Gastroesophageal sphincter (tissue), 4 donors: ENCODE data around the gene MTHFD2L. TPM values are rescaled to one million over a fixed set of nuclear protein-coding genes. Genes with fewer than 3 reads are reported as not detected.

Experiments used
- ATAC-seq: fragments of 150-250 bp; one replicate; pipeline ENCODE4 v1.9.1; 2016; ENCODE audit warnings: mild to moderate bottlenecking, moderate library complexity
- H3K27ac ChIP-seq, 4 donors: fragments of 200-600 bp; sonication (generic) in 3 of 4; 1 replicate in 3 of 4; 2 replicates in 1 of 4; pipeline ENCODE4 v1.5.1; 2016 to 2019
- H3K27me3 ChIP-seq: fragments of 200-600 bp; sonication (generic); one replicate; pipeline ENCODE4 v1.5.1; 2019
- H3K36me3 ChIP-seq, 2 donors: fragments of 200-600 bp; sonication (generic); one replicate each; pipeline ENCODE4 v1.5.1; 2019; ENCODE audit warnings: control low read depth in 1 of 2
- H3K4me1 ChIP-seq, 3 donors: fragments of 200-600 bp; sonication (generic); 1 replicate in 2 of 3; 2 replicates in 1 of 3; pipeline ENCODE4 v1.5.1; 2016 to 2019; ENCODE audit warnings: control low read depth in 2 of 3
- H3K4me3 ChIP-seq, 2 donors: fragments of 200-600 bp; sonication (generic); one replicate each; pipeline ENCODE4 v1.5.1; 2019; ENCODE audit warnings: mild to moderate bottlenecking in 1 of 2, moderate library complexity in 1 of 2
- H3K9me3 ChIP-seq, 3 donors: fragments of 200-600 bp; sonication (generic); one replicate each; pipeline ENCODE4 v1.5.1; 2017 to 2019; ENCODE audit warnings: control low read depth in 2 of 3
- CTCF ChIP-seq, 4 experiments: fragments of 200-600 bp in 2 of 4; fragments of 450-650 bp in 2 of 4; sonication (generic) in 1 of 4; IDR thresholded peaks; one replicate each; pipeline ENCODE4 v1.5.1; 2017 to 2019; ENCODE audit warnings: antibody characterized with exemption in 4 of 4, mild to moderate bottlenecking in 2 of 4, moderate library complexity in 2 of 4
- EP300 ChIP-seq: sonication (generic); formaldehyde crosslinking; IDR thresholded peaks from one replicate; pipeline ENCODE4 v1.6.1; 2017; ENCODE audit warnings: antibody characterized with exemption, mild to moderate bottlenecking
- POLR2A ChIP-seq, 2 donors: fragments of 450-650 bp; IDR thresholded peaks; one replicate each; pipeline ENCODE4 v1.6.1; 2017; ENCODE audit warnings: antibody characterized with exemption in 2 of 2, mild to moderate bottlenecking in 2 of 2, moderate library complexity in 1 of 2
- POLR2AphosphoS5 ChIP-seq: sonication (generic); formaldehyde crosslinking; IDR thresholded peaks from one replicate; pipeline ENCODE4 v1.6.1; 2017; ENCODE audit warnings: antibody characterized with exemption
- WGBS, 2 donors: methylation state at CpG; one replicate each; pipeline ENCODE4 v1.1.5; 2018; ENCODE audit warnings: low coverage in 1 of 2; 5-methylcytosine and 5-hydroxymethylcytosine counted together
- total RNA-seq, 4 donors: library from RNA; depleted of rRNA; stranded (reverse); fragments of >200 nt; gene quantifications; one replicate each; pipeline ENCODE4 v1.1.0, GENCODE V29; 2016

MTHFD2L gene
- total RNA-seq, 4 donors from 2014 or later = 12.4 to 29.0 (median 23.4) TPM

- WGBS, 2 donors = 55 to 59% methylated on average over 2 of the region's 2 CpGs
- H3K4me1 ChIP-seq = peaks cover 3 to 34% (median 6%) of the 10 kb centered on the region in 3 donors
- H3K9me3 ChIP-seq = no peaks in the 10 kb centered on the region
- H3K27me3 ChIP-seq = no peaks in the 10 kb centered on the region
- no peak for ATAC-seq
- H3K4me3 ChIP-seq = peak overlapping the region; percentile 40 to 67
- TF ChIP-seq POLR2AphosphoS5 (no peak), EP300 (no peak), POLR2A (IDR thresholded peaks at IDR 0.05) (no peak), CTCF (IDR thresholded peaks at IDR 0.05) (no peak)
- H3K27ac ChIP-seq = peak overlapping the region in 3 of 4 donors; percentile 93 to 98 (median 94)
- peaks cover 0 to 12% of the 10 kb centered on the region in 2 donors for H3K36me3 ChIP-seq
Measured at GRCh38 chr4:74159143-74159709, 1.3 kb downstream of the MTHFD2L start.

DNA sequence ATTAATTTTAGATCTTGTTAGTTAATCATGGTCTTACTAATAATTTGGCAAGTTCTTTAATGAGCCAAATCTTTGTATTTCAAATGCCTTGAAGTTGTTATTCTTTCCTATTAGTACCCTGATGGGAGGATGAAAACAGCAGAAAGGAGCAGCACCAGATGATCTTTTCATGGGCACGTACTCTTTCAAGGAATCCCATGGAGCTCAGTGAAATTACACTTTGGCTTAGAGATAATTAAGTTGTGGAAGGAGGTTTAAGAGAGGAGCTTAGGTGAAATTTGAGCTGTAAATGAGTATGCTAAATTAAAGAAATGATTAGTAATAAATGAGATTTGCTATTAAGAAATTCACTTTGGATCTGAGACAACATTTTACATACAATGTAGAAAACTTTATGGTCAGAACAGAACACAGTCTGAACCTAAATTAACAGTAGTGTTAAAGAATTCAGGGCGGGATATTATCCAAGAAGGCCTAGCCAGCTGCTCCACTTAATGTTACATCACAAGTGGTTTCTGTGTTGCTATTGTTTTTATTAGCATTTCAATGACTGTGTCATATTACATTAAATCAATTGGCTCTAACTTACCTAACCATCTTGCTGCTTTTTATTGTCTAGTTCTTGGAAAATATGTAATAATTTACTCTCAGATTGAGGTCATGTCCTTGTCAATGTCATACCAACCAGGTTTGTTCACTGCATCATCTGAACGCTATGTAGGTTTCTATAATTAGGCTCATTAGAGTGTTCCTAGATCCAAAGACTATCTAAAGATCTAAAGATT is 3.9 kb downstream of the MTHFD2L start:
- Histone ChIP-seq H3K4me1 (peaks cover 3 to 34% (median 6%) of the 10 kb centered on the region in 3 donors), H3K4me3 (no peak overlapping the region), H3K36me3 (peaks cover 0 to 12% of the 10 kb centered on the region in 2 donors), H3K27me3 (no peaks in the 10 kb centered on the region), H3K9me3 (no peaks in the 10 kb centered on the region), H3K27ac (peak overlapping the region in 3 of 4 donors; percentile 29 to 56 (median 46))
- WGBS, 2 donors = 39 to 58% methylated on average over 3 of the region's 3 CpGs
- no peak for TF ChIP-seq POLR2AphosphoS5
- no peak for TF ChIP-seq POLR2A (IDR thresholded peaks at IDR 0.05)
- TF ChIP-seq CTCF (IDR thresholded peaks at IDR 0.05) = no peak
- TF ChIP-seq EP300 = no peak
- no peak for ATAC-seq

DNA sequence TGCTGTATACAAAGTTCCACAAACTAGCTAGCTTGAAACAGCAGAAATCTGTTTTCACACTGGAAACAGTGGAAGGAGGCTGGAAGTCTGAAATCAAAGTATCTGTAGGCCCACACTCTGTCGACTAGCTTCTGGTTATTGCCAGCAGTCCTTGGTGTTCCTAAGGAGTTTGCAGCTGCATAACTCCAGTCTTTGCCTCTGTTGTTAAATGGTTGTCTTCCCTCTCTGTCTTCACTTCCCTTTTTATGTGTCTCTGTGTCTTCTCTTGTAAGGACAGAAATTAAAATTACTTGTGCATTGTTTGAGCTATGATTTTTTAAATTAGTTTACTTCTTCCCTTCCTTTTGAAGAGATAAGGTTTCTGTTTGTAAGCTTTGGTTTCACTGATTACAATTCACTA is 8.2 kb downstream of the MTHFD2L start:
- Histone ChIP-seq H3K27ac (no peak overlapping the region), H3K9me3 (no peaks in the 10 kb centered on the region), H3K4me3 (no peak overlapping the region), H3K4me1 (peaks cover 0 to 13% (median 0%) of the 10 kb centered on the region in 3 donors), H3K27me3 (no peaks in the 10 kb centered on the region), H3K36me3 (peaks cover 0 to 3% of the 10 kb centered on the region in 2 donors)
- TF ChIP-seq POLR2AphosphoS5 = no peak
- TF ChIP-seq CTCF (IDR thresholded peaks at IDR 0.05) = no peak
- no peak for TF ChIP-seq POLR2A (IDR thresholded peaks at IDR 0.05)
- no peak for TF ChIP-seq EP300
- no peak for ATAC-seq
- WGBS, 2 donors = 9 to 78% methylated on average over 1 of the region's 1 CpG

DNA sequence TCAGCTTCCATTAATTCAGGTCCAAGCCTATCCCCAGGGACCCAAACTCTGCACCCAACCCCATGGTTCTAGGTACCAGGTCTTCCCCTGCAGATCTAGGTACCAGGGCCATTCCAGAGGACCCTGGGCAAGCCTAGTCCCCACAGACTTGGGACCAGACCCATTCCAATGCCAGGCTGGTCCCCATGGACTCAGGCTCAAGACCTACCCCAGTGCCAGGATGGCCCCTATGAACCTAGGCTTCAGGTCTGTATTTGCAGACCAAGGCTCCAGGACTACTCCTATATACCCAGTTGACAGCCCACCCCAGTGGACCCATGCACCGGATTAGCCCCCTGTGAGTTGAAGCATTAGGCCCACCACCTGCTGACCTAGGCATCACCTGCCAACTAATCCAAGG is 8.9 kb downstream of the MTHFD2L start:
- TF ChIP-seq CTCF (IDR thresholded peaks at IDR 0.05) (no peak), POLR2A (IDR thresholded peaks at IDR 0.05) (no peak), POLR2AphosphoS5 (no peak), EP300 (no peak)
- no peaks in the 10 kb centered on the region for H3K27me3 ChIP-seq
- peaks cover 0 to 8% (median 0%) of the 10 kb centered on the region in 3 donors for H3K4me1 ChIP-seq
- no peak overlapping the region for H3K4me3 ChIP-seq
- no peak for ATAC-seq
- no CpG with 5 or more reads among the region's 1 CpG for WGBS, 2 donors
- H3K9me3 ChIP-seq = no peaks in the 10 kb centered on the region
- H3K36me3 ChIP-seq = no peaks in the 10 kb centered on the region
- H3K27ac ChIP-seq = no peak overlapping the region

- ATAC-seq = no peak
- H3K36me3 ChIP-seq = no peaks in the 10 kb centered on the region
- H3K9me3 ChIP-seq = no peaks in the 10 kb centered on the region
- no peaks in the 10 kb centered on the region for H3K27me3 ChIP-seq
- no peak overlapping the region for H3K4me3 ChIP-seq
- WGBS, 2 donors = 97% methylated on average over 2 of the region's 2 CpGs; no CpG with 5 or more reads in 1 of the 2 donors
- no peak for TF ChIP-seq POLR2A (IDR thresholded peaks at IDR 0.05)
- no peak for TF ChIP-seq EP300
- no peak for TF ChIP-seq CTCF (IDR thresholded peaks at IDR 0.05)
- TF ChIP-seq POLR2AphosphoS5 = no peak
- H3K4me1 ChIP-seq = peaks cover 0 to under 1% (median 0%) of the 10 kb centered on the region in 3 donors
- no peak overlapping the region for H3K27ac ChIP-seq
Measured at GRCh38 chr4:74167585-74167984, 9.7 kb downstream of the MTHFD2L start.
